HG03432 (cell line): ENCODE results near the gene CELSR1.

Experiments
- ATAC-seq: cut with Tn5 transposase; IDR thresholded peaks from one replicate; pipeline ENCODE4 v1.9.1; 2021; ENCODE audit warnings: mild to moderate bottlenecking, moderate library complexity; ENCODE audit not compliant: unreplicated experiment

CELSR1 gene

GRCh38 chr22:46537225-46537945 is at the start of gene CELSR1:
CELSR1 (minus strand) TSS chr22:46537620; CDS start chr22:46537170, 450 bp downstream.
- ATAC-seq: no peak

GRCh38 chr22:46587061-46587460 is 49.6 kb upstream of the CELSR1 start:
- peak; percentile 52 for ATAC-seq

- ATAC-seq: no peak
Observed at GRCh38 chr22:46586531-46587011, 49.2 kb upstream of the CELSR1 start.

- no peak for ATAC-seq
Observed at GRCh38 chr22:46586123-46586519, 48.7 kb upstream of the CELSR1 start.

GRCh38 chr22:46585340-46586122 is 48.1 kb upstream of the CELSR1 start:
- no peak for ATAC-seq

GRCh38 chr22:46584081-46584921 is 46.9 kb upstream of the CELSR1 start:
- ATAC-seq: no peak

GRCh38 chr22:46583571-46583970 is 46.2 kb upstream of the CELSR1 start:
- no peak for ATAC-seq

- no peak for ATAC-seq
Observed at GRCh38 chr22:46582281-46582933, 45.0 kb upstream of the CELSR1 start.

- no peak for ATAC-seq
Observed at GRCh38 chr22:46581538-46582244, 44.3 kb upstream of the CELSR1 start.

GRCh38 chr22:46580940-46581537 is 43.6 kb upstream of the CELSR1 start:
- ATAC-seq: no peak

GRCh38 chr22:46579751-46580449 is 42.5 kb upstream of the CELSR1 start:
- no peak for ATAC-seq

GRCh38 chr22:46578824-46579561 is 41.6 kb upstream of the CELSR1 start:
- ATAC-seq: no peak

GRCh38 chr22:46578251-46578823 is 40.9 kb upstream of the CELSR1 start:
- no peak for ATAC-seq

GRCh38 chr22:46577368-46578249 is 40.2 kb upstream of the CELSR1 start:
- peak; percentile 15 for ATAC-seq

GRCh38 chr22:46576556-46577367 is 39.3 kb upstream of the CELSR1 start:
- peak; percentile 65 for ATAC-seq

GRCh38 chr22:46575911-46576555 is 38.6 kb upstream of the CELSR1 start:
- ATAC-seq: no peak
